BJ (cell line): ENCODE data around the gene LRRC1. TPM values are rescaled to one million over a fixed set of nuclear protein-coding genes. Genes with fewer than 3 reads are reported as not detected.

Experiments used
- CTCF ChIA-PET: fragments of 350-600 bp; formaldehyde crosslinking; extraction: SDS; loops from one replicate; lab custom pipeline; 2021; ENCODE audit warnings: antibody characterized with exemption, inconsistent platforms; lab: Yijun Ruan, JAX
- POLR2A ChIA-PET: fragments of 300-600 bp; sonication (Branson Sonifier 250); formaldehyde crosslinking; extraction: SDS; loops from one replicate; lab custom pipeline; 2021; ENCODE audit warnings: antibody characterized with exemption; lab: Charles Lee
- DNase-seq: peaks from one replicate; pipeline ENCODE4 v3.0.0-alpha.2; 2011; ENCODE audit warnings: low read depth
- H3K27me3 ChIP-seq: 2 replicates; pipeline ENCODE4 v1.6.0; 2011; ENCODE audit warnings: low read length; ENCODE audit not compliant: control insufficient read depth, insufficient read depth
- H3K36me3 ChIP-seq: 2 replicates; pipeline ENCODE4 v1.5.1; 2011; ENCODE audit warnings: low read length; ENCODE audit not compliant: control insufficient read depth, insufficient read depth
- H3K4me3 ChIP-seq: 2 replicates; pipeline ENCODE4 v1.5.1; 2011; ENCODE audit warnings: low read depth, mild to moderate bottlenecking, control low read depth, low read length
- CTCF ChIP-seq: IDR thresholded peaks from 2 replicates; pipeline ENCODE4 v1.5.1; 2011; ENCODE audit warnings: low read depth, mild to moderate bottlenecking, control low read depth, inconsistent platforms, low read length, moderate library complexity; ENCODE audit not compliant: insufficient read depth
- polyA plus RNA-seq: library from polyadenylated mRNA; depleted of rRNA; stranded (reverse); fragments of >200 nt; gene quantifications from 2 replicates; pipeline ENCODE4 v1.2.3, GENCODE V29; 2011

LRRC1 gene
- polyA plus RNA-seq, 1 experiment: 4.3 TPM

- TF ChIP-seq CTCF: no peak
- POLR2A ChIA-PET: no interaction called here
- H3K27me3 ChIP-seq: no peaks in the 10 kb centered on the region; the same call in 1 of the 2 replicates
- no peak for DNase-seq
- no peak overlapping the region for H3K4me3 ChIP-seq
- no peaks in the 10 kb centered on the region for H3K36me3 ChIP-seq
- CTCF ChIA-PET: interaction anchor here (0.6 to 1.3 kb wide), 2 partner anchors 9 to 691 kb away, joined by 3 to 4 read pairs; no protein-coding TSS in a partner anchor
Observed at GRCh38 chr6:53852805-53853204, 58.0 kb downstream of the LRRC1 start.

- no peak for DNase-seq
- ChIA-PET CTCF (interaction anchor here (1.1 to 1.5 kb wide), 4 partner anchors 11 to 136 kb away, joined by 3 read pairs; no protein-coding TSS in a partner anchor), POLR2A (no interaction called here)
- Histone ChIP-seq H3K27me3 (no peaks in the 10 kb centered on the region; the same call in 1 of the 2 replicates), H3K4me3 (no peak overlapping the region), H3K36me3 (no peaks in the 10 kb centered on the region)
- no peak for TF ChIP-seq CTCF
Observed at GRCh38 chr6:53854843-53855567, 60.2 kb downstream of the LRRC1 start.

GRCh38 chr6:53855940-53856339 is 61.1 kb downstream of the LRRC1 start:
- H3K36me3 ChIP-seq: no peaks in the 10 kb centered on the region
- no peak overlapping the region for H3K4me3 ChIP-seq
- POLR2A ChIA-PET: no interaction called here
- no peak for TF ChIP-seq CTCF
- no peak for DNase-seq
- CTCF ChIA-PET: interaction anchor here (1.2 to 1.5 kb wide), 2 partner anchors 12 to 137 kb away, joined by 3 read pairs; no protein-coding TSS in a partner anchor
- no peaks in the 10 kb centered on the region; the same call in 1 of the 2 replicates for H3K27me3 ChIP-seq

GRCh38 chr6:53857318-53858094 is 62.7 kb downstream of the LRRC1 start:
- DNase-seq: no peak
- TF ChIP-seq CTCF: no peak

GRCh38 chr6:53858196-53858595 is 63.4 kb downstream of the LRRC1 start:
- no peaks in the 10 kb centered on the region for H3K27me3 ChIP-seq
- CTCF ChIA-PET: interaction anchor here (1.6 kb wide), 1 partner anchor 98 kb away, joined by 3 read pairs; no protein-coding TSS in a partner anchor
- H3K36me3 ChIP-seq: no peaks in the 10 kb centered on the region
- TF ChIP-seq CTCF: no peak
- H3K4me3 ChIP-seq: no peak overlapping the region
- DNase-seq: no peak
- POLR2A ChIA-PET: no interaction called here

More at GRCh38 chr6:53857318-53858094, 62.7 kb downstream of the LRRC1 start:
- ChIA-PET POLR2A (no interaction called here), CTCF (interaction anchor here (1.2 to 1.6 kb wide), 2 partner anchors 98 to 132 kb away, joined by 3 read pairs; no protein-coding TSS in a partner anchor)
- Histone ChIP-seq H3K36me3 (no peaks in the 10 kb centered on the region), H3K4me3 (no peak overlapping the region), H3K27me3 (no peaks in the 10 kb centered on the region)
